ENCODE data around the gene MUC22.

Gene MUC22

GRCh38 chr6:31083742-31084354 is 73.6 kb downstream of the MUC22 start:
- DNase-seq = peak; percentile 23 to 41
